ACC112 (cell line): Measurements from ENCODE around the gene STARD3NL.

ENCODE experiments used
- H2AFZ ChIP-seq: fragments of 200-600 bp; sonication (generic); one replicate; pipeline ENCODE4 v1.6.0; 2017; ENCODE audit warnings: antibody characterized with exemption, low read length; ENCODE audit not compliant: unreplicated experiment
- H3K27ac ChIP-seq: fragments of 200-600 bp; sonication (generic); 2 replicates; pipeline ENCODE4 v1.5.1; 2014; ENCODE audit warnings: low read depth, mild to moderate bottlenecking, antibody characterized with exemption, low read length, moderate library complexity
- H3K27me3 ChIP-seq: fragments of 200-600 bp; sonication (generic); 2 replicates; pipeline ENCODE4 v1.6.1; 2014; ENCODE audit warnings: mild to moderate bottlenecking, antibody characterized with exemption, low read length, moderate library complexity, mixed read lengths; ENCODE audit not compliant: insufficient read depth
- H3K36me3 ChIP-seq: fragments of 200-600 bp; sonication (generic); 2 replicates; pipeline ENCODE4 v1.6.1; 2016; ENCODE audit warnings: mild to moderate bottlenecking, antibody characterized with exemption, low read length, moderate library complexity, mixed read lengths; ENCODE audit not compliant: insufficient read depth
- H3K4me1 ChIP-seq: fragments of 200-600 bp; sonication (generic); one replicate; pipeline ENCODE4 v1.6.1; 2016; ENCODE audit warnings: low read length, mixed read lengths; ENCODE audit not compliant: insufficient read depth, unreplicated experiment, control insufficient read depth
- H3K4me3 ChIP-seq: fragments of 200-600 bp; sonication (generic); 2 replicates; pipeline ENCODE4 v1.5.1; 2014; ENCODE audit warnings: mild to moderate bottlenecking, low read depth, low read length
- H3K79me2 ChIP-seq: fragments of 200-600 bp; sonication (generic); one replicate; pipeline ENCODE4 v1.6.0; 2016; ENCODE audit warnings: low read length; ENCODE audit not compliant: control insufficient read depth, unreplicated experiment, insufficient read depth

The STARD3NL gene

GRCh38 chr7:38276096-38276877 lies 98.2 kb downstream of the STARD3NL start:
- Histone ChIP-seq H3K4me1 (no peaks in the 10 kb centered on the region), H3K27me3 (no peaks in the 10 kb centered on the region), H3K4me3 (no peak overlapping the region), H3K36me3 (no peaks in the 10 kb centered on the region), H2AFZ (no peak overlapping the region), H3K27ac (no peak overlapping the region), H3K79me2 (no peaks in the 10 kb centered on the region)

GRCh38 chr7:38280000-38280399 lies 102.0 kb downstream of the STARD3NL start:
- Histone ChIP-seq H3K4me3 (no peak overlapping the region), H2AFZ (no peak overlapping the region), H3K79me2 (no peaks in the 10 kb centered on the region), H3K4me1 (no peaks in the 10 kb centered on the region), H3K27ac (no peak overlapping the region), H3K36me3 (no peaks in the 10 kb centered on the region), H3K27me3 (peaks cover 13% of the 10 kb centered on the region)
